NB4 (cell line): Measurements from ENCODE around the gene SLC28A3.

Source experiments
- CTCF ChIP-seq: IDR thresholded peaks from one replicate; pipeline ENCODE4 v1.5.1; 2012; ENCODE audit warnings: low read depth, low read length
- MAX ChIP-seq: IDR thresholded peaks from 2 replicates; pipeline ENCODE4 v1.6.1; 2011; ENCODE audit warnings: low read depth, low read length
- POLR2A ChIP-seq: IDR thresholded peaks from 2 replicates; pipeline ENCODE4 v1.6.1; 2011; ENCODE audit warnings: mild to moderate bottlenecking; ENCODE audit not compliant: insufficient read length; ENCODE audit errors: extremely low read depth

GRCh38 chr9:84375954-84376353 is 35.4 kb upstream of the SLC28A3 start:
- no peak for TF ChIP-seq POLR2A
- no peak for TF ChIP-seq CTCF
- no peak for TF ChIP-seq MAX
